SK-N-MC (cell line): ENCODE results near the gene AUTS2.

Experiments
- EZH2 ChIP-seq: fragments of 200-600 bp; sonication (generic); IDR thresholded peaks from one replicate; pipeline ENCODE4 v1.6.1; 2017; ENCODE audit warnings: antibody characterized with exemption
- FOXP2 ChIP-seq: optimal IDR thresholded peaks from 2 replicates; pipeline ENCODE3; 2011; ENCODE audit warnings: mild to moderate bottlenecking, moderate library complexity; ENCODE audit not compliant: insufficient read depth; ENCODE audit errors: extremely low read length, control extremely low read depth
- POLR2AphosphoS5 ChIP-seq: IDR thresholded peaks from 2 replicates; pipeline ENCODE4 v1.6.1; 2012; ENCODE audit warnings: mild to moderate bottlenecking, low read depth, low read length, borderline replicate concordance

DNA sequence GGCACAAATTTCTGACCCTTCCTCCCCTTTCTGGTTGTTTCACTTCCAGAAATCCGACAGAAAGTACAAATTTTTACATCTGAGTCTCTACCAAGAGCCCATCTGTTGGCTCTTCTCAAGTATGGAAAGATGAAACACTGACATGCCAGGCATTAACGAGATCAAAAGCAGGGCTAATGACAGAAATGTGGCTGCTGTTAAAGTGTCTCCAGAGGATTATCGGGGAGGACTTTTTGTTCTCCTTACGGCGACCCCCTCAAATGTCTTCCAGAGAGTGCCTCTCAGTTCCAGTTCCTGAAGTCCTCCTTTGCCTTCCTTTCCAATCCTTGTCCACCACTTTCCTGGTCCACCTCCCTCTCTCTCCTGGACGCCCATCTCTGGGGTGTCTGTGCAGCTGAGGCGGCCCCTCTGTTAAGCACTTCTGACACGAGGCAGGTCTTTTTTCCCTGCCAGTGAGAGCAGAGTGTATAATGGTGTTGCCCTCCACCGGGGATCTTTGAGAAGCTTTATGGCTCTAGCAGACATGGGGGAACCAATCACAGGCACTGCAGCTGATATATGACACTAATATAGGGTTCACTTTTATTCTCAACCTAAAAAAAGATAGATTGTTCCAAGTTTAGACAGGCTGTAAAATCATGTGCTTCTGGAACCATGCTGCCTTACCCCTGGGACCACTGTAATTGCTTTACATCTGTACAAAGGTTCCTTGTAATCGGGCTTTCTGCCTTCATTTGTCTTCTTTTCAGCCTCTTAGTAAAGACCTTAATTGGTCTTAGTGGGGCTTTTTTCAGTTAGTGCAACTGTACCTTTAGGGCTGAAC lies 757.1 kb downstream of the AUTS2 start:
- TF ChIP-seq EZH2 = no peak
- no peak for TF ChIP-seq FOXP2
- TF ChIP-seq POLR2AphosphoS5 = no peak
